HepG2 (cell line): ENCODE data around the gene ESYT1. TPM values are rescaled to one million over a fixed set of nuclear protein-coding genes. Genes with fewer than 3 reads are reported as not detected.

Experiments
- ATF7-NPFF ChIP-seq: sonication (generic); formaldehyde crosslinking; IDR thresholded peaks from 2 replicates; pipeline ENCODE4 v1.8.1; 2023; ENCODE audit warnings: mild to moderate bottlenecking, low read depth, missing genetic modification reagents, moderate library complexity
- BRD4 ChIP-seq: sonication (generic); formaldehyde crosslinking; IDR thresholded peaks from 2 replicates; pipeline ENCODE4 v1.4.0; 2020; ENCODE audit warnings: missing genetic modification reagents
- HNF4G ChIP-seq, 2 experiments: sonication (generic) in 1 of 2; formaldehyde crosslinking in 1 of 2; IDR thresholded peaks; 2 replicates each; pipeline versions ENCODE4 v1.4.0 to v1.6.1; 2011 to 2020; ENCODE audit warnings: borderline replicate concordance in 2 of 2, low read depth in 2 of 2, mild to moderate bottlenecking in 2 of 2, low read length in 1 of 2, missing genetic modification reagents in 1 of 2, moderate library complexity in 1 of 2
- HNRNPUL1 ChIP-seq: fragments of 200-400 bp; formaldehyde crosslinking; IDR thresholded peaks from 2 replicates; pipeline ENCODE4 v1.6.1; 2017; ENCODE audit warnings: low read depth, mild to moderate bottlenecking, low read length, moderate library complexity
- STAT6 ChIP-seq: sonication (generic); formaldehyde crosslinking; IDR thresholded peaks from 2 replicates; pipeline ENCODE4 v1.4.0; 2020; ENCODE audit warnings: missing genetic modification reagents, mild to moderate bottlenecking, borderline replicate concordance
- ZFY ChIP-seq: sonication (generic); formaldehyde crosslinking; IDR thresholded peaks from 2 replicates; pipeline ENCODE4 v1.4.0; 2020; ENCODE audit warnings: missing genetic modification reagents
- ZGPAT ChIP-seq: IDR thresholded peaks from 2 replicates; pipeline ENCODE4 v1.6.1; 2016; ENCODE audit warnings: mild to moderate bottlenecking
- ZNF256 ChIP-seq: sonication (generic); formaldehyde crosslinking; conservative IDR thresholded peaks from 2 replicates; pipeline ENCODE4 v1.4.0; 2020; ENCODE audit warnings: missing genetic modification reagents
- ZNF282 ChIP-seq: fragments of 450-650 bp; IDR thresholded peaks from 2 replicates; pipeline ENCODE4 v1.6.1; 2018; ENCODE audit not compliant: partially characterized antibody
- ZNF367 ChIP-seq: sonication (generic); formaldehyde crosslinking; IDR thresholded peaks from 2 replicates; pipeline ENCODE4 v1.4.0; 2020; ENCODE audit warnings: missing genetic modification reagents, borderline replicate concordance
- ZNF556 ChIP-seq: sonication (generic); formaldehyde crosslinking; IDR thresholded peaks from 2 replicates; pipeline ENCODE4 v1.4.0; 2020; ENCODE audit warnings: mild to moderate bottlenecking, missing genetic modification reagents, borderline replicate concordance
- ZZZ3 ChIP-seq: sonication (generic); formaldehyde crosslinking; IDR thresholded peaks from 2 replicates; pipeline ENCODE4 v1.4.0; 2020; ENCODE audit warnings: missing genetic modification reagents, mild to moderate bottlenecking, borderline replicate concordance
- polyA plus RNA-seq, 8 experiments: library from polyadenylated mRNA; depleted of rRNA in 3 of 8; stranded (reverse) in 7 of 8; unstranded in 1 of 8; fragments of >200 nt; fragmentation: Illumina TruSeq in 4 of 8; extraction: Trizol in 4 of 8; gene quantifications; 2 replicates each; pipeline versions ENCODE4 v1.2.1 to v1.2.3, GENCODE V29; 2011 to 2016; ENCODE audit warnings: low read depth in 4 of 8, missing spikeins in 1 of 8, mixed read lengths in 1 of 8; ENCODE audit not compliant: insufficient read depth in 1 of 8
- total RNA-seq, 5 experiments: library from RNA; depleted of rRNA; stranded (reverse); fragments of >200 nt; fragmentation: Illumina TruSeq; extraction: Trizol; gene quantifications; 2 replicates each; pipeline ENCODE4 v1.2.3, GENCODE V29; 2016; ENCODE audit warnings: low read depth in 1 of 5
- TF ChIP-seq, protein P1 (sequence below): IDR thresholded peaks from 2 replicates; pipeline ENCODE4 v1.6.1; 2016; ENCODE audit warnings: missing compliant biosample characterization, missing genetic modification reagents, borderline replicate concordance
- TF ChIP-seq, protein P2 (sequence below): sonication (generic); formaldehyde crosslinking; IDR thresholded peaks from 2 replicates; pipeline ENCODE4 v1.4.0; 2020; ENCODE audit warnings: mild to moderate bottlenecking, missing genetic modification reagents

The ESYT1 gene
- total and polyA plus RNA-seq, 2 of the 13 experiments (the other 11 are each of a cell fraction or from before 2014, with no cell fraction given): 66.9 to 71.0 TPM

- TF ChIP-seq HNF4G (IDR thresholded peaks at IDR 0.05; ENCODE audit: borderline replicate concordance, low read depth, low read length): peak; percentile 85
- TF ChIP-seq HNF4G (CRISPR knock-in tag; IDR thresholded peaks at IDR 0.05; ENCODE audit: borderline replicate concordance, low read depth): no peak
- TF ChIP-seq HNRNPUL1: no peak
- TF ChIP-seq BRD4: peak; percentile 53; the same call in 1 of the 2 replicates
- TF ChIP-seq ZZZ3: peak; percentile 95; the same call in 1 of the 2 replicates
- TF ChIP-seq ZNF256 (CRISPR knock-in tag): 0 out of 2 replicates have a peak, but pooled peaks have one; percentile 64
- no peak for TF ChIP-seq ATF7-NPFF (CRISPR knock-in tag)
- TF ChIP-seq ZNF367: no peak
- TF ChIP-seq ZNF556 (CRISPR knock-in tag): peak; percentile 73
- TF ChIP-seq, protein P1, sequence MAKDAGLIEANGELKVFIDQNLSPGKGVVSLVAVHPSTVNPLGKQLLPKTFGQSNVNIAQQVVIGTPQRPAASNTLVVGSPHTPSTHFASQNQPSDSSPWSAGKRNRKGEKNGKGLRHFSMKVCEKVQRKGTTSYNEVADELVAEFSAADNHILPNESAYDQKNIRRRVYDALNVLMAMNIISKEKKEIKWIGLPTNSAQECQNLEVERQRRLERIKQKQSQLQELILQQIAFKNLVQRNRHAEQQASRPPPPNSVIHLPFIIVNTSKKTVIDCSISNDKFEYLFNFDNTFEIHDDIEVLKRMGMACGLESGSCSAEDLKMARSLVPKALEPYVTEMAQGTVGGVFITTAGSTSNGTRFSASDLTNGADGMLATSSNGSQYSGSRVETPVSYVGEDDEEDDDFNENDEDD (CRISPR knock-in tag): peak; percentile 67; the same call in 1 of the 2 replicates
- peak; percentile 80 for TF ChIP-seq ZFY (CRISPR knock-in tag)
- TF ChIP-seq, protein P2, sequence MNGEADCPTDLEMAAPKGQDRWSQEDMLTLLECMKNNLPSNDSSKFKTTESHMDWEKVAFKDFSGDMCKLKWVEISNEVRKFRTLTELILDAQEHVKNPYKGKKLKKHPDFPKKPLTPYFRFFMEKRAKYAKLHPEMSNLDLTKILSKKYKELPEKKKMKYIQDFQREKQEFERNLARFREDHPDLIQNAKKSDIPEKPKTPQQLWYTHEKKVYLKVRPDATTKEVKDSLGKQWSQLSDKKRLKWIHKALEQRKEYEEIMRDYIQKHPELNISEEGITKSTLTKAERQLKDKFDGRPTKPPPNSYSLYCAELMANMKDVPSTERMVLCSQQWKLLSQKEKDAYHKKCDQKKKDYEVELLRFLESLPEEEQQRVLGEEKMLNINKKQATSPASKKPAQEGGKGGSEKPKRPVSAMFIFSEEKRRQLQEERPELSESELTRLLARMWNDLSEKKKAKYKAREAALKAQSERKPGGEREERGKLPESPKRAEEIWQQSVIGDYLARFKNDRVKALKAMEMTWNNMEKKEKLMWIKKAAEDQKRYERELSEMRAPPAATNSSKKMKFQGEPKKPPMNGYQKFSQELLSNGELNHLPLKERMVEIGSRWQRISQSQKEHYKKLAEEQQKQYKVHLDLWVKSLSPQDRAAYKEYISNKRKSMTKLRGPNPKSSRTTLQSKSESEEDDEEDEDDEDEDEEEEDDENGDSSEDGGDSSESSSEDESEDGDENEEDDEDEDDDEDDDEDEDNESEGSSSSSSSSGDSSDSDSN (CRISPR knock-in tag): peak; percentile 42; the same call in 1 of the 2 replicates
- TF ChIP-seq ZNF282: no peak
- TF ChIP-seq ZGPAT (CRISPR knock-in tag): peak; percentile 85
- TF ChIP-seq STAT6 (CRISPR knock-in tag): no peak
These were observed 11.6 kb upstream of the ESYT1 start, which contains the start of gene RPL41 (continued) for GRCh38 chr12:56116267-56117081.
